HEK293T (cell line): Measurements from ENCODE around the gene TMEM33.

Experiments used
- CTBP1 ChIP-seq: fragments of 450-650 bp; IDR thresholded peaks from 2 replicates; pipeline ENCODE4 v1.6.1; 2016; ENCODE audit warnings: borderline replicate concordance
- SP1 ChIP-seq: fragments of 450-650 bp; IDR thresholded peaks from 2 replicates; pipeline ENCODE4 v1.6.1; 2017
- ZNF384 ChIP-seq: fragments of 450-650 bp; IDR thresholded peaks from 2 replicates; pipeline ENCODE4 v1.6.1; 2016

GRCh38 chr4:41999321-41999720 is 64.1 kb downstream of the TMEM33 start:
- no peak for TF ChIP-seq ZNF384
- no peak for TF ChIP-seq SP1
- no peak for TF ChIP-seq CTBP1
